ENCODE data around the gene GPC4.

- TF ChIP-seq CTCF (IDR thresholded peaks at IDR 0.05; ENCODE audit: extremely low read depth in 1 of 2, insufficient read depth in 1 of 2, low read depth in 1 of 2, low read length in 2 of 2) = no peak
- no peak for TF ChIP-seq EZH2 (IDR thresholded peaks at IDR 0.05; ENCODE audit: borderline replicate concordance, low read depth, low read length, severe bottlenecking)
Observed at GRCh38 chrX:133418588-133418987, 3.3 kb upstream of the GPC4 start.

All from endothelial cell of umbilical vein (primary cell).